GM13977 (cell line): Measurements from ENCODE around the gene NIPSNAP2.
"Not testable (repeated sequence)": the region's sequence is repeated elsewhere in the genome, so short reads cannot be mapped to it uniquely, and the experiment has no call there.

ENCODE experiments used
- DNase-seq: peaks from one replicate; pipeline ENCODE4 v3.0.0; 2012; ENCODE audit warnings: low spot score
- in situ Hi-C: fragments of 300-500 bp; cut with MboI; formaldehyde crosslinking; loops from one replicate; pipeline ENCODE4 v1.12.0; 2022; ENCODE audit warnings: low sequenced_read_pairs, low pct_unique_long_range_greater_than_20kb, mixed read lengths, inconsistent platforms; ENCODE audit not compliant: unreplicated experiment
- TF ChIP-seq, protein P1 (sequence below): IDR thresholded peaks from 2 replicates; pipeline ENCODE4 v1.5.1; 2012; ENCODE audit warnings: mild to moderate bottlenecking, control low read depth; ENCODE audit not compliant: insufficient read depth; ENCODE audit errors: extremely low read depth, missing control alignments

Gene NIPSNAP2

GRCh38 chr7:55996856-55997500, 32.6 kb downstream of the NIPSNAP2 start:
- DNase-seq, result no peak
- TF ChIP-seq, protein P1, sequence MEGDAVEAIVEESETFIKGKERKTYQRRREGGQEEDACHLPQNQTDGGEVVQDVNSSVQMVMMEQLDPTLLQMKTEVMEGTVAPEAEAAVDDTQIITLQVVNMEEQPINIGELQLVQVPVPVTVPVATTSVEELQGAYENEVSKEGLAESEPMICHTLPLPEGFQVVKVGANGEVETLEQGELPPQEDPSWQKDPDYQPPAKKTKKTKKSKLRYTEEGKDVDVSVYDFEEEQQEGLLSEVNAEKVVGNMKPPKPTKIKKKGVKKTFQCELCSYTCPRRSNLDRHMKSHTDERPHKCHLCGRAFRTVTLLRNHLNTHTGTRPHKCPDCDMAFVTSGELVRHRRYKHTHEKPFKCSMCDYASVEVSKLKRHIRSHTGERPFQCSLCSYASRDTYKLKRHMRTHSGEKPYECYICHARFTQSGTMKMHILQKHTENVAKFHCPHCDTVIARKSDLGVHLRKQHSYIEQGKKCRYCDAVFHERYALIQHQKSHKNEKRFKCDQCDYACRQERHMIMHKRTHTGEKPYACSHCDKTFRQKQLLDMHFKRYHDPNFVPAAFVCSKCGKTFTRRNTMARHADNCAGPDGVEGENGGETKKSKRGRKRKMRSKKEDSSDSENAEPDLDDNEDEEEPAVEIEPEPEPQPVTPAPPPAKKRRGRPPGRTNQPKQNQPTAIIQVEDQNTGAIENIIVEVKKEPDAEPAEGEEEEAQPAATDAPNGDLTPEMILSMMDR, result no peak
- in situ Hi-C loops, result no loop called here

GRCh38 chr7:56003749-56004148, 39.4 kb downstream of the NIPSNAP2 start:
- in situ Hi-C loops, result loop anchor here (10.0 kb wide), 1 partner anchor 71 kb away; no protein-coding TSS in a partner anchor
- TF ChIP-seq, protein P1, result no peak

GRCh38 chr7:56007167-56007652, 42.8 kb downstream of the NIPSNAP2 start:
- no peak for DNase-seq
- in situ Hi-C loops, result loop anchor here (10.0 kb wide), 1 partner anchor 68 kb away; no protein-coding TSS in a partner anchor
- TF ChIP-seq, protein P1, result no peak

More at GRCh38 chr7:56003749-56004148, 39.4 kb downstream of the NIPSNAP2 start:
- DNase-seq, result no peak

DNA sequence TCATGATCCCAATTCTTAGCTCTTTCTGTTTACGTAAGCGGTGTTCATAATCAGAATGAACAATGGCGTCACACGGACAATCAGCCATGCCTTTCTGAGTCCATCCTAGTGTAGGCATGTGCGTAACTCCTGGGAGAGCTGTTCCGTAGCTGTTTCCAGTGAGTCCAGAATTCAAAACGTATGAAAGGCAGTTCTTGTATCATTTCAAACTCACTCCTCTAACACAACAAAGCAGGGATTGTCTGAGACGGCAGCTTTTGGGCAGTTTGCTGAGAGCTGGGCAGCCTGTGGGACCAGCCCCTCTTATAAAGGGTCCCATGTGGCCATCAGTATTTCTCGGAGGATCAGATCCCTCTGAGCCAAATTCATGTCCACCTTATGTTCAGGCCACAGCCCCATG, 43.5 kb downstream of the NIPSNAP2 start:
- TF ChIP-seq, protein P1, result no peak
- no peak for DNase-seq
- in situ Hi-C loops, result loop anchor here (10.0 kb wide), 1 partner anchor 67 kb away; no protein-coding TSS in a partner anchor

GRCh38 chr7:56009695-56010094, 45.3 kb downstream of the NIPSNAP2 start:
- TF ChIP-seq, protein P1, result no peak
- DNase-seq, result no peak
- in situ Hi-C loops, result loop anchor here (10.0 kb wide), 1 partner anchor 65 kb away; no protein-coding TSS in a partner anchor

- DNase-seq, in situ Hi-C loops: not testable (repeated sequence)
These were observed 52.6 kb downstream of the NIPSNAP2 start for GRCh38 chr7:56017015-56017414.

DNA sequence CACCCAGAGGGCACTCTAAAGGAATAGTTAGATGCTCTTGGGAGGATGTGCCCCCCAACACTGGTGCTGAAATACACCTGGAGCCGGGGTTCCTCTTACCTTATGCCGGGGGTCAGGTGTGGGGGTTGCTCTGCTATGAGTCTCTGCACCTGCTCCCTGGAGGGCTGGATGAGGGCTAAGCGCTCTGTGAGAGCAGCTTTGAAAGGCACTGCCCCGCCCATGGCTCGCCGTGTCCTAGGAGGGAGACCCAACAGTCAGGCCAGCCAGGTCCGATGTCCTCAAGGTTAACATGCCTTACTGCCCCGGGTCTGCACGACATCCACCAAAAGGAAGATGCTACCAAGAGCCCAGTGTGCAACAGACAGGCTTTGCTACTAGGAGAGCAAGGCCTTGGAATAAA, 55.1 kb downstream of the NIPSNAP2 start:
- TF ChIP-seq, protein P1, result no peak
- in situ Hi-C loops, result no loop called here
- no peak for DNase-seq
